Body of pancreas (tissue), 4 donors: Measurements from ENCODE around the gene SBSN. TPM values are rescaled to one million over a fixed set of nuclear protein-coding genes. Genes with fewer than 3 reads are reported as not detected.

ENCODE experiments used
- ATAC-seq: fragments of 150-250 bp; one replicate; pipeline ENCODE4 v1.9.1; 2016
- DNase-seq, 4 donors: peaks; one replicate each; pipeline ENCODE4 v3.0.0-alpha.2; 2019
- H3K27ac ChIP-seq, 4 donors: fragments of 200-600 bp; sonication (generic); 1 replicate in 3 of 4; 2 replicates in 1 of 4; pipeline versions ENCODE4 v1.5.1 to v1.6.1; 2016 to 2019; ENCODE audit warnings: mild to moderate bottlenecking in 1 of 4, mixed read lengths in 1 of 4, moderate library complexity in 1 of 4
- H3K27me3 ChIP-seq, 2 donors: fragments of 200-600 bp; sonication (generic); one replicate each; pipeline ENCODE4 v1.6.0; 2016; ENCODE audit warnings: mild to moderate bottlenecking in 1 of 2
- H3K36me3 ChIP-seq, 2 donors: fragments of 200-600 bp; sonication (generic); replicated peaks in 1 of 2; 2 replicates each; pipeline ENCODE4 v1.5.1; 2016; ENCODE audit warnings: low read depth in 2 of 2; ENCODE audit not compliant: insufficient read depth in 1 of 2
- H3K4me1 ChIP-seq: fragments of 200-600 bp; sonication (generic); one replicate; pipeline ENCODE4 v1.6.0; 2016
- H3K4me3 ChIP-seq, 2 donors: fragments of 200-600 bp; sonication (generic); 1 replicate in 1 of 2; 2 replicates in 1 of 2; pipeline ENCODE4 v1.5.1; 2016 to 2019
- H3K9me3 ChIP-seq, 3 donors: fragments of 200-600 bp; sonication (generic); 1 replicate in 2 of 3; 2 replicates in 1 of 3; pipeline ENCODE4 v1.5.1; 2016
- CTCF ChIP-seq, 7 experiments: fragments of 450-650 bp in 4 of 7; fragments of 200-600 bp in 3 of 7; sonication (generic) in 3 of 7; IDR thresholded peaks; one replicate each; pipeline ENCODE4 v1.5.1; 2016 to 2019; ENCODE audit warnings: antibody characterized with exemption in 7 of 7
- POLR2A ChIP-seq, 3 donors: fragments of 450-650 bp; IDR thresholded peaks; one replicate each; pipeline ENCODE4 v1.6.1; 2016; ENCODE audit warnings: antibody characterized with exemption in 3 of 3, mild to moderate bottlenecking in 2 of 3
- WGBS, 2 donors: methylation state at CpG; one replicate each; pipeline ENCODE4 v1.1.5; 2017; 5-methylcytosine and 5-hydroxymethylcytosine counted together
- intact Hi-C: fragments of 100-400 bp; cut with DNase I; formaldehyde crosslinking; loops from one replicate; pipeline ENCODE4 v1.15.1; 2023
- total RNA-seq, 2 donors: library from RNA; depleted of rRNA; stranded (reverse); fragments of >200 nt; gene quantifications; one replicate each; pipeline ENCODE4 v1.1.0, GENCODE V29; 2016

The SBSN gene
- total RNA-seq, 2 donors from 2014 or later: not detected

- H3K4me3 ChIP-seq: no peak overlapping the region
- DNase-seq (peak; percentile 48 to 83 (median 75)), ATAC-seq (peak; percentile 68)
- H3K9me3 ChIP-seq: no peaks in the 10 kb centered on the region
- no peaks in the 10 kb centered on the region for H3K27me3 ChIP-seq
- no peaks in the 10 kb centered on the region for H3K36me3 ChIP-seq
- peaks cover 75% of the 10 kb centered on the region for H3K4me1 ChIP-seq
- intact Hi-C loops: no loop called here
- TF ChIP-seq CTCF (IDR thresholded peaks at IDR 0.05): no peak
- peak in 1 of 3 donors; percentile 21 for TF ChIP-seq POLR2A (IDR thresholded peaks at IDR 0.05)
- WGBS, 2 donors: 39 to 43% methylated on average over 9 to 12 of the region's 12 CpGs
- H3K27ac ChIP-seq: peak overlapping the region in 3 of 4 donors; percentile 53 to 77 (median 72)
Measured at GRCh38 chr19:35565016-35565856, 37.1 kb upstream of the SBSN start.

- Histone ChIP-seq H3K4me3 (no peak within 1 kb of the TSS), H3K36me3 (no peaks in the 10 kb centered on the region), H3K27ac (peak within 1 kb of the TSS in 2 of 4 donors; percentile 72 to 77), H3K4me1 (peaks cover 76% of the 10 kb centered on the region), H3K27me3 (no peaks in the 10 kb centered on the region), H3K9me3 (no peaks in the 10 kb centered on the region)
- intact Hi-C loops: no loop called here
- no peak for TF ChIP-seq POLR2A (IDR thresholded peaks at IDR 0.05)
- TF ChIP-seq CTCF (IDR thresholded peaks at IDR 0.05): no peak
- ATAC-seq (no peak), DNase-seq (no peak)
- 77 to 81% methylated on average over 11 to 14 of the region's 15 CpGs for WGBS, 2 donors
Measured at GRCh38 chr19:35563207-35563829, 35.2 kb upstream of the SBSN start, which contains the start of gene ATP4A. Gene ATP4A, minus strand, starts transcription at chr19:35563658. Its CDS starts 29 bp downstream, at chr19:35563629.

- H3K9me3 ChIP-seq: no peaks in the 10 kb centered on the region
- no peak overlapping the region for H3K27ac ChIP-seq
- DNase-seq: no peak
- H3K4me1 ChIP-seq: peaks cover 76% of the 10 kb centered on the region
- no peaks in the 10 kb centered on the region for H3K36me3 ChIP-seq
- no peak for ATAC-seq
- WGBS, 2 donors: 76 to 84% methylated on average over 2 of the region's 2 CpGs
- no peak overlapping the region for H3K4me3 ChIP-seq
- intact Hi-C loops: no loop called here
- H3K27me3 ChIP-seq: no peaks in the 10 kb centered on the region
- TF ChIP-seq CTCF (IDR thresholded peaks at IDR 0.05) (no peak), POLR2A (IDR thresholded peaks at IDR 0.05) (no peak)
Measured at GRCh38 chr19:35562776-35563175, 34.7 kb upstream of the SBSN start.

- intact Hi-C loops: no loop called here
- WGBS, 2 donors: 79 to 86% methylated on average over 8 to 17 of the region's 17 CpGs
- ATAC-seq (no peak), DNase-seq (no peak)
- TF ChIP-seq CTCF (IDR thresholded peaks at IDR 0.05): no peak
- TF ChIP-seq POLR2A (IDR thresholded peaks at IDR 0.05): no peak
- Histone ChIP-seq H3K36me3 (no peaks in the 10 kb centered on the region), H3K9me3 (no peaks in the 10 kb centered on the region), H3K4me3 (no peak overlapping the region), H3K4me1 (peaks cover 76% of the 10 kb centered on the region), H3K27me3 (no peaks in the 10 kb centered on the region), H3K27ac (no peak overlapping the region)
Measured at GRCh38 chr19:35562336-35562735, 34.2 kb upstream of the SBSN start.
